GM21526 (cell line): ENCODE measurements around the gene MOK.

Experiments used
- ATAC-seq: cut with Tn5 transposase; IDR thresholded peaks from one replicate; pipeline ENCODE4 v1.9.1; 2021; ENCODE audit warnings: moderate library complexity; ENCODE audit not compliant: unreplicated experiment, low FRiP score

Gene MOK

DNA sequence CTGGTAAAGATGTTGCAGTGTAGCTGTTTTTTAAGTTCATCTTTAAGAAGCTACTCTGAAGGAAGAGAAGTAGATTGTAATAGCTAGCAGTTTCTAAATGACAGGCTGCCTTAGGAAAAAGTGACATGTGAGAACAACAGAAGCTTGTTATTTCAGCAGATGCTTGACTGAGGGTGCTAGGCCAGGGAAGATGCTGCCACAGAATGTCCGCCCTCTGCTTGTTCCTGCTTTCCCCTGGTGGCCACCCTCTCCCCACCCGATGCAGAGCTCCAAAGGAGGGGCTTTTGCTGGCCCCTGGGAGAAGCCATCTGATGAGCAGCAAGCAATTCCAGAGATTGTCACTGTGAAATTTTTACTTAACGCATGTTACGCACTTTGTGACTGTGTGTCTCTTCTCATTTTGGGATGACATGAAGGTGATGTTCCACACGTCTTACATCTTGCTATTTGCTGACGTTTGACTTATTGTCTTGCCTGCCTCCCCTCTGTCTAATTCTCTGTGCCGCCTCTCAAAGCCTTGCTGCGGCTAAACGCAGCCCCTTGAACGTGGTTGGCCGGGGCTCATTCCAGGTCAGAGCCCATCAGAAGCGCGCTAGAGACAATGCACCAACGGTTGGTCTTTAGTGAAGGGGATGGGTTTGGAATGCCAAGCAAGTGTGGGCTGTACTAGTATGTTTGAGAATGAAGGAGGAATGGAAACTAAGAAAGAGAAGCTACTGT, 120.5 kb downstream of the MOK start:
- ATAC-seq = no peak

DNA sequence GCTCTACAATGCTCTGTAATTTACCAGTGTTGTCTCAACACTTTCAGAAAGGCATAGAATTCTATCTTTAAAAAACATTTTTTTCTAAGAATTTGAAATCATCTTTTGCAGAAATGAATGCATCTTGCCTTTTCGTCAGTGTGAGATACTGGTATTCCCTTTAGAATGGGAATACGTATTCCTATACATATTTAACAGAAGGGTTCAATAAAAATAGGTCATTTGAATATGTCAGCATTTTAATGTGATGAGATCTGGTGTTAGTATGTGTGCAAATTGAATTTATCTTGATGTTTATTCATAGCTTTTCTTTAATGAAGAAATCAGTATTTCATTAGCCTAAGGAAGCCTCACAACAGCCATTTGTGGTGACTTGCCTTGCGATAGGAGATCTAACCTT, 121.1 kb downstream of the MOK start:
- ATAC-seq = no peak

DNA sequence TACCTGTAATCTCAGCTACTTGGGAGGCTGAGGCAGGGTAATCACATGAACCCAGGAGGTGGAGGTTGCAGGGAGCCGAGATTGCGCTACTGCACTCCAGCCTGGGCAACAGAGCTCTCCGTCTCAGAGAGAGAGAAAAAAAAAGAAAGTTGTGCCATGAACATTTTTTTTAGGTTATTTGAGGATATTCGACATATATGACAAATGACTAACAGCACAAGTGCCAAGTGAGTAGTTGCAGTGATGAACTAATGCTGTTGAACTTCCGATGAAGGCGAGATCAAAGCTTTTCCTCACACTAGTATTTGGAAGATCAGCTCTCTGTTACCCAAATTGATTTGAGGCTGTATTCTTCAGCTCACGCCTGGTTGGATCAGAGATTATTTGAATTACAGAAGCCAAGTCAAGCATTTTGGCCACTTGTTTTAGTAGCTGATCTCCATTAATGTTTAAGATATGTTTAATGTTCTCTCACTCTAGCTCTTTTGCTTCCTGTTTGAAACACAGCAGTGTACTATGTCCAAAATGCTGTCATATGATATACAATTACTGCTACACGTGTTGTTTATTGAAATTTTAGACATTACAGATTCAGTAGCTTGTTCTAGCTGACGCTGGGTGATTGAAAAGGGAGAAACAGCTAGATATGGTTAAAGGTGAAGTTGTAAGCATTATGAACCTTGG, 121.9 kb downstream of the MOK start:
- no peak for ATAC-seq

DNA sequence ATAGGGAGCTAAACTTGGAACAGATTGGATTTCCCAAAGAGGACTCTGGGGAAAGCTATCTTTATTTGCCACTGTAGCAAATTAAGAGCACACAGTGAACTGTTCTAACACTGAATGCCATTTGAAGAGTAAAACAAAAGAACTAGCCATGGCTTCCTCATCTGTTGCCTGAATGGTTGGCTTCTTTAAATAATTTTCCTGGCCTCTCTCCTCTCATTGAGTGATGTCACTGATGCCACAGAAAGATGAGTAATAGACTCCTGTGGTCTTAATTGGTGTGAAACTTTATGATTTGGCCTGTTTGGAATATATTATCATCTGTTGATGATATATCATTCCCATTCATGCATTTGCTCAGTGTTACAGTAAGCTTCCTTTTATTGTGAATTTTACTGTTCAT, 122.8 kb downstream of the MOK start:
- no peak for ATAC-seq

DNA sequence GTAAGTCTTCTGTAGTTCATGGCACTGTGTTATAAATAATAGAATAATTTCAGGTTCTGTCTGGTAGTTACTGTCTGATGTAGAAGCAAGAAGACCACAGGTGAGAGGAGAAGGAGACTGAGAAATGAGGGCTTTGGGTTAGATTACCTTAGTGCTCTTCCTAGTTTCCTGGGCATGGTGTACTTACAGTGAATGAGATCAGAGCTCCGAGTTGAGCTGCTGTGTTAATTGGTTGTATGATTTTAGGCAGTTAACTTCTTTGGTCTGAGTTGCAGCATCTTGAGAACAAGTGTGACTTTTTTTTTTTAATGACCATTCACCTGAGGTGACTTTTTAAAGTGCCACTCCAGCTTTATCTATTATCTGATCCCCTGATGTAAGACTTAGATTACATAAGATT, 123.8 kb downstream of the MOK start:
- ATAC-seq = no peak

DNA sequence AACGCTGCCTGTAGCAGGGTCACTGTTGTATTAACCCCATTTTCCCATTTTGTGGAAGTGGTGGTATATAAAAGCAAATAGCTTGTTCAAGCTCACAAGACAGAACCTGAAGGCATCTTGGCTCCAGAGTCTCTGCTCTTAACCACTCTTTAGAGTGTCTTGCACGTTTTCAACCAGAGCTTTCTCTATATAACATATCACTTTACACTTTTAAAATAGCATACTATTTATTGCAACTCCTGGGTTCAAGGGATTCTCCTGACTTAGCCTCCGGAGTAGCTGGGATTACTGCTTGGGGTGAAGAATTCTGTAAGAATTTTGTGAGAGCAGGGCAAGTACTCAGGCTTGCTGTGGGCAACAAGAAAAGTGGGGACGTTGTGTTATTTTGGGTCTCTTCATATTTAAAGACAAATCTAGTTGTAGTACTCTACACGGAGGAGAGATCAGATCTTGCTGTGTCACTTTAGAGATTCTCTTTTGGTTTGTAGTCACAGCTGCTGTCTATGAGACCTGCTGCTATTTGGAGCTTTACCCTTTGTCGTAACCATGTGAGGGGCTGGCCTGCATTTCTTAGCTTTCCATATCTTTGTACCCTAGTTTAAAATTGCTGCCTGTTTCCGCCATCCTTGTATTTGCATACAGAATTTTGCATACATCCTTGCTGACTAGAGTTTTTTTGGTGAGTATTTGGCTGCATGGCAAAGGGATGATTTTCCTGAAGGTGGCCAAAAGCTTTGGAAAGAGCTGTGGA, 124.5 kb downstream of the MOK start:
- no peak for ATAC-seq
